ENCODE results near the gene TASP1.

TASP1 gene

GRCh38 chr20:13342469-13343242 is 296.1 kb downstream of the TASP1 start:
- TF ChIP-seq CTCF (IDR thresholded peaks at IDR 0.05; ENCODE audit: borderline replicate concordance, extremely low read depth, low read length, poor library complexity, severe bottlenecking) (no peak), EZH2 (IDR thresholded peaks at IDR 0.05; ENCODE audit: borderline replicate concordance, low read depth, low read length, severe bottlenecking) (no peak)
- no peaks in the 10 kb centered on the region for H3K27me3 ChIP-seq (ENCODE audit: insufficient read depth, low read length, poor library complexity)
- DNase-seq (no peak), ATAC-seq (ENCODE audit: insufficient read depth, low read depth) (no peak)
- H3K4me1 ChIP-seq (ENCODE audit: insufficient read depth, low read length), result peaks cover 34% of the 10 kb centered on the region
- no peak overlapping the region; the same call in 1 of the 2 replicates for H3K9ac ChIP-seq (ENCODE audit: low read depth, low read length)
- no peaks in the 10 kb centered on the region for H3K9me3 ChIP-seq (ENCODE audit: insufficient read depth, low read length, severe bottlenecking)
- H3K27ac ChIP-seq (ENCODE audit: low read length), result peak overlapping the region; percentile 66
- H4K20me1 ChIP-seq (ENCODE audit: insufficient read depth, low read length), result no peaks in the 10 kb centered on the region
- no peak overlapping the region for H3K4me3 ChIP-seq (ENCODE audit: low read depth in 1 of 2, low read length in 2 of 2)
- no peaks in the 10 kb centered on the region for H3K79me2 ChIP-seq (ENCODE audit: insufficient read depth, low read length)
- H2AFZ ChIP-seq (ENCODE audit: low read depth, low read length), result no peak overlapping the region
- H3K4me2 ChIP-seq (ENCODE audit: insufficient read depth, low read length), result no peak overlapping the region
- no peaks in the 10 kb centered on the region; the same call in 1 of the 2 replicates for H3K36me3 ChIP-seq (ENCODE audit: insufficient read depth, low read length)

- Histone ChIP-seq H3K27me3 (ENCODE audit: insufficient read depth, low read length, poor library complexity) (no peaks in the 10 kb centered on the region), H3K4me3 (ENCODE audit: low read depth in 1 of 2, low read length in 2 of 2) (no peak overlapping the region), H3K79me2 (ENCODE audit: insufficient read depth, low read length) (no peaks in the 10 kb centered on the region), H2AFZ (ENCODE audit: low read depth, low read length) (no peak overlapping the region), H3K9ac (ENCODE audit: low read depth, low read length) (no peak overlapping the region; the same call in 1 of the 2 replicates), H3K4me2 (ENCODE audit: insufficient read depth, low read length) (no peak overlapping the region), H3K9me3 (ENCODE audit: insufficient read depth, low read length, severe bottlenecking) (no peaks in the 10 kb centered on the region), H3K4me1 (ENCODE audit: insufficient read depth, low read length) (peaks cover 34% of the 10 kb centered on the region), H3K27ac (ENCODE audit: low read length) (peak overlapping the region; percentile 66), H3K36me3 (ENCODE audit: insufficient read depth, low read length) (no peaks in the 10 kb centered on the region; the same call in 1 of the 2 replicates), H4K20me1 (ENCODE audit: insufficient read depth, low read length) (no peaks in the 10 kb centered on the region)
- TF ChIP-seq EZH2 (IDR thresholded peaks at IDR 0.05; ENCODE audit: borderline replicate concordance, low read depth, low read length, severe bottlenecking), result no peak
- TF ChIP-seq CTCF (IDR thresholded peaks at IDR 0.05; ENCODE audit: borderline replicate concordance, extremely low read depth, low read length, poor library complexity, severe bottlenecking), result no peak
- peak; percentile 86 for DNase-seq
- peak; percentile 89 for ATAC-seq (ENCODE audit: insufficient read depth, low read depth)
Observed at GRCh38 chr20:13341737-13342393, 296.9 kb downstream of the TASP1 start.

GRCh38 chr20:13340088-13340487 is 298.6 kb downstream of the TASP1 start:
- DNase-seq (no peak), ATAC-seq (ENCODE audit: insufficient read depth, low read depth) (no peak)
- Histone ChIP-seq H3K4me3 (ENCODE audit: low read depth in 1 of 2, low read length in 2 of 2) (no peak overlapping the region), H3K9me3 (ENCODE audit: insufficient read depth, low read length, severe bottlenecking) (no peaks in the 10 kb centered on the region), H3K79me2 (ENCODE audit: insufficient read depth, low read length) (no peaks in the 10 kb centered on the region), H2AFZ (ENCODE audit: low read depth, low read length) (no peak overlapping the region), H3K36me3 (ENCODE audit: insufficient read depth, low read length) (no peaks in the 10 kb centered on the region; the same call in 1 of the 2 replicates), H3K27me3 (ENCODE audit: insufficient read depth, low read length, poor library complexity) (no peaks in the 10 kb centered on the region), H3K4me2 (ENCODE audit: insufficient read depth, low read length) (no peak overlapping the region), H3K9ac (ENCODE audit: low read depth, low read length) (no peak overlapping the region), H4K20me1 (ENCODE audit: insufficient read depth, low read length) (no peaks in the 10 kb centered on the region), H3K4me1 (ENCODE audit: insufficient read depth, low read length) (peaks cover 34% of the 10 kb centered on the region), H3K27ac (ENCODE audit: low read length) (no peak overlapping the region)
- TF ChIP-seq EZH2 (IDR thresholded peaks at IDR 0.05; ENCODE audit: borderline replicate concordance, low read depth, low read length, severe bottlenecking) (no peak), CTCF (IDR thresholded peaks at IDR 0.05; ENCODE audit: borderline replicate concordance, extremely low read depth, low read length, poor library complexity, severe bottlenecking) (no peak)

Measured in DND-41 (cell line).